SK-N-SH (cell line): ENCODE results near the gene GDF9.

Source experiments
- CHD2 ChIP-seq: fragments of 150-350 bp; IDR thresholded peaks from 2 replicates; pipeline ENCODE4 v1.6.1; 2018; ENCODE audit warnings: low read length; ENCODE audit not compliant: partially characterized antibody
- EP300 ChIP-seq, 2 experiments: IDR thresholded peaks; 2 replicates each; pipeline versions ENCODE4 v1.4.0 to v1.6.1; 2012; ENCODE audit warnings: borderline replicate concordance in 1 of 2, low read depth in 1 of 2, low read length in 1 of 2
- EZH2phosphoT487 ChIP-seq: fragments of 200-600 bp; sonication (generic); IDR thresholded peaks from 2 replicates; pipeline ENCODE4 v1.6.1; 2017; ENCODE audit warnings: low read depth, mixed run types, mild to moderate bottlenecking, antibody characterized with exemption, moderate library complexity, borderline replicate concordance
- MAX ChIP-seq: IDR thresholded peaks from 2 replicates; pipeline ENCODE4 v1.4.0; 2012; ENCODE audit warnings: low read depth
- NRF1 ChIP-seq: IDR thresholded peaks from 2 replicates; pipeline ENCODE4 v1.6.1; 2012; ENCODE audit warnings: low read depth, mild to moderate bottlenecking, low read length
- POLR2AphosphoS5 ChIP-seq: IDR thresholded peaks from 2 replicates; pipeline ENCODE4 v1.6.1; 2012; ENCODE audit warnings: low read depth, low read length
- RAD21 ChIP-seq: IDR thresholded peaks from 2 replicates; pipeline ENCODE4 v1.6.1; 2012; ENCODE audit warnings: mild to moderate bottlenecking, low read length
- REST ChIP-seq: IDR thresholded peaks from 2 replicates; pipeline ENCODE4 v1.6.1; 2012; ENCODE audit warnings: mild to moderate bottlenecking, low read depth, low read length, moderate library complexity
- RFX5 ChIP-seq: IDR thresholded peaks from 2 replicates; pipeline ENCODE4 v1.6.1; 2012; ENCODE audit warnings: mild to moderate bottlenecking, improper control_type of control experiment, low read length
- TF ChIP-seq, protein P1 (sequence below): fragments of 200-600 bp; sonication (generic); IDR thresholded peaks from 2 replicates; pipeline ENCODE4 v1.6.1; 2017; ENCODE audit warnings: antibody characterized with exemption, mild to moderate bottlenecking, moderate library complexity
- TF ChIP-seq, protein P2 (sequence below): IDR thresholded peaks from 2 replicates; pipeline ENCODE4 v1.4.0; 2012; ENCODE audit warnings: low read depth, borderline replicate concordance

DNA sequence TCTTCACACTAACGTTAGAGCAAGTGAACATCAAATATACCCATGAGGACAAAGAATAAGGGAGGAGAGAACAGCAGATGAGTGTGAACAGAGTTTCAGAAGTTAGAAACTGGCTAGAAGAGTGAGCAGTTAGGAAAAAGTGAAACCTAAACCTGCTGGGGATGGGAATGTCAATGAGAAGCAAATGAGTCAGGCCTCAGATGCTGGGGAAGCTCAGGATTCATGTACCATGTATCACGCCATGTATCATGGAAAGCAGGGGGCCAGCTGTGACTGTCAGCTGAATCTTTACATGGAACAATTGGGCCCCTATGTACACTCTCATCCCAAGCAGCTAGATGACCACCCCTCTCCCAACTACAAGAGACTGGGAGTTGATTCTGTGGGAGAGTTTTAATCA is 16.2 kb downstream of the GDF9 start:
- TF ChIP-seq REST (no peak), EZH2phosphoT487 (no peak), NRF1 (no peak), EP300 (IDR thresholded peaks at IDR 0.05; ENCODE audit: borderline replicate concordance in 1 of 2, low read depth in 1 of 2, low read length in 1 of 2) (no peak), CHD2 (no peak), POLR2AphosphoS5 (no peak), MAX (no peak), RAD21 (no peak), RFX5 (no peak)
- TF ChIP-seq, protein P1, sequence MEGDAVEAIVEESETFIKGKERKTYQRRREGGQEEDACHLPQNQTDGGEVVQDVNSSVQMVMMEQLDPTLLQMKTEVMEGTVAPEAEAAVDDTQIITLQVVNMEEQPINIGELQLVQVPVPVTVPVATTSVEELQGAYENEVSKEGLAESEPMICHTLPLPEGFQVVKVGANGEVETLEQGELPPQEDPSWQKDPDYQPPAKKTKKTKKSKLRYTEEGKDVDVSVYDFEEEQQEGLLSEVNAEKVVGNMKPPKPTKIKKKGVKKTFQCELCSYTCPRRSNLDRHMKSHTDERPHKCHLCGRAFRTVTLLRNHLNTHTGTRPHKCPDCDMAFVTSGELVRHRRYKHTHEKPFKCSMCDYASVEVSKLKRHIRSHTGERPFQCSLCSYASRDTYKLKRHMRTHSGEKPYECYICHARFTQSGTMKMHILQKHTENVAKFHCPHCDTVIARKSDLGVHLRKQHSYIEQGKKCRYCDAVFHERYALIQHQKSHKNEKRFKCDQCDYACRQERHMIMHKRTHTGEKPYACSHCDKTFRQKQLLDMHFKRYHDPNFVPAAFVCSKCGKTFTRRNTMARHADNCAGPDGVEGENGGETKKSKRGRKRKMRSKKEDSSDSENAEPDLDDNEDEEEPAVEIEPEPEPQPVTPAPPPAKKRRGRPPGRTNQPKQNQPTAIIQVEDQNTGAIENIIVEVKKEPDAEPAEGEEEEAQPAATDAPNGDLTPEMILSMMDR: no peak
- TF ChIP-seq, protein P2, sequence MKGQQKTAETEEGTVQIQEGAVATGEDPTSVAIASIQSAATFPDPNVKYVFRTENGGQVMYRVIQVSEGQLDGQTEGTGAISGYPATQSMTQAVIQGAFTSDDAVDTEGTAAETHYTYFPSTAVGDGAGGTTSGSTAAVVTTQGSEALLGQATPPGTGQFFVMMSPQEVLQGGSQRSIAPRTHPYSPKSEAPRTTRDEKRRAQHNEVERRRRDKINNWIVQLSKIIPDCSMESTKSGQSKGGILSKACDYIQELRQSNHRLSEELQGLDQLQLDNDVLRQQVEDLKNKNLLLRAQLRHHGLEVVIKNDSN: no peak
